Fibroblast of the aortic adventitia (primary cell): ENCODE data around the gene NUAK1. TPM values are rescaled to one million over a fixed set of nuclear protein-coding genes. Genes with fewer than 3 reads are reported as not detected.

Experiments used
- DNase-seq: peaks from one replicate; pipeline ENCODE4 v3.0.0-alpha.2; 2010; ENCODE audit warnings: low read depth
- H3K4me3 ChIP-seq: 2 replicates; pipeline ENCODE4 v1.5.1; 2011; ENCODE audit warnings: low read depth, mild to moderate bottlenecking, control low read depth, low read length, moderate library complexity
- CTCF ChIP-seq: IDR thresholded peaks from 2 replicates; pipeline ENCODE4 v1.5.1; 2011; ENCODE audit warnings: mild to moderate bottlenecking, low read length, control low read depth, inconsistent platforms; ENCODE audit not compliant: insufficient read depth
- total RNA-seq: library from RNA; depleted of rRNA; stranded (reverse); fragments of >200 nt; gene quantifications from 2 replicates; pipeline ENCODE4 v1.2.3, GENCODE V29; 2012; ENCODE audit warnings: low replicate concordance

NUAK1 gene
- total RNA-seq, 1 donor = 3.0 TPM

- TF ChIP-seq CTCF = no peak
- no peak overlapping the region for H3K4me3 ChIP-seq
- peak; percentile 7 for DNase-seq
Measured at GRCh38 chr12:106154751-106155273, 16.1 kb upstream of the NUAK1 start.

GRCh38 chr12:106152334-106152733 lies 13.6 kb upstream of the NUAK1 start:
- no peak overlapping the region for H3K4me3 ChIP-seq
- no peak for TF ChIP-seq CTCF
- DNase-seq = no peak

GRCh38 chr12:106150555-106150954 lies 11.8 kb upstream of the NUAK1 start:
- no peak overlapping the region for H3K4me3 ChIP-seq
- DNase-seq = no peak
- no peak for TF ChIP-seq CTCF

GRCh38 chr12:106149096-106149784 lies 10.5 kb upstream of the NUAK1 start:
- peak; percentile 40 for DNase-seq
- H3K4me3 ChIP-seq = no peak overlapping the region
- peak; percentile 79 for TF ChIP-seq CTCF

GRCh38 chr12:106147956-106148355 lies 9.2 kb upstream of the NUAK1 start:
- DNase-seq = no peak

GRCh38 chr12:106146987-106147386 lies 8.2 kb upstream of the NUAK1 start:
- TF ChIP-seq CTCF = no peak
- H3K4me3 ChIP-seq = no peak overlapping the region
- DNase-seq = no peak

More at GRCh38 chr12:106147956-106148355, 9.2 kb upstream of the NUAK1 start:
- TF ChIP-seq CTCF = no peak
- H3K4me3 ChIP-seq = no peak overlapping the region
